Coronary artery (tissue), 2 donors: ENCODE results near the gene DAZAP2.
"Not testable (repeated sequence)": the region's sequence is repeated elsewhere in the genome, so short reads cannot be mapped to it uniquely, and the experiment has no call there.

Source experiments
- DNase-seq: peaks from one replicate; pipeline ENCODE4 v3.0.0-alpha.2; 2017; ENCODE audit warnings: low spot score
- H3K27ac ChIP-seq, 2 donors: fragments of 200-600 bp; sonication (generic); one replicate each; pipeline ENCODE4 v1.5.1; 2016 to 2019
- H3K4me3 ChIP-seq: fragments of 200-600 bp; sonication (generic); 2 replicates; pipeline ENCODE4 v1.5.1; 2016; ENCODE audit warnings: mild to moderate bottlenecking, moderate library complexity
- CTCF ChIP-seq: fragments of 200-600 bp; sonication (generic); IDR thresholded peaks from one replicate; pipeline ENCODE4 v1.5.1; 2019; ENCODE audit warnings: antibody characterized with exemption

The DAZAP2 gene

GRCh38 chr12:51247523-51248206, 9.0 kb downstream of the DAZAP2 start:
- Histone ChIP-seq H3K4me3 (no peak overlapping the region), H3K27ac (no peak overlapping the region)
- no peak for TF ChIP-seq CTCF
- no peak for DNase-seq

- Histone ChIP-seq H3K4me3 (no peak overlapping the region), H3K27ac (no peak overlapping the region)
- TF ChIP-seq CTCF, result no peak
- no peak for DNase-seq
Observed at GRCh38 chr12:51253276-51253675, 14.7 kb downstream of the DAZAP2 start.

GRCh38 chr12:51254536-51254935, 15.9 kb downstream of the DAZAP2 start:
- no peak for TF ChIP-seq CTCF
- Histone ChIP-seq H3K27ac (no peak overlapping the region), H3K4me3 (no peak overlapping the region)
- DNase-seq, result no peak

GRCh38 chr12:51259600-51259999, 21.0 kb downstream of the DAZAP2 start:
- H3K27ac ChIP-seq, H3K4me3 ChIP-seq, DNase-seq: not testable (repeated sequence)

GRCh38 chr12:51262758-51263177, 24.1 kb downstream of the DAZAP2 start:
- no peak for TF ChIP-seq CTCF
- no peak for DNase-seq
- no peak overlapping the region for H3K4me3 ChIP-seq
- no peak overlapping the region for H3K27ac ChIP-seq

- Histone ChIP-seq H3K4me3 (no peak overlapping the region), H3K27ac (no peak overlapping the region)
- DNase-seq, result no peak
- no peak for TF ChIP-seq CTCF
Observed at GRCh38 chr12:51263341-51263740, 24.7 kb downstream of the DAZAP2 start.

GRCh38 chr12:51264297-51264696, 25.7 kb downstream of the DAZAP2 start:
- TF ChIP-seq CTCF, result no peak
- H3K27ac ChIP-seq, result no peak overlapping the region
- H3K4me3 ChIP-seq, result no peak overlapping the region
- DNase-seq, result no peak

- H3K27ac ChIP-seq, result no peak overlapping the region
- H3K4me3 ChIP-seq, result no peak overlapping the region
- DNase-seq, result no peak
- no peak for TF ChIP-seq CTCF
Observed at GRCh38 chr12:51265024-51265423, 26.4 kb downstream of the DAZAP2 start.
